Kidney glomerular epithelial cell (primary cell): ENCODE measurements around the gene ACP4.

ENCODE experiments used
- DNase-seq: peaks from one replicate; lab custom pipeline; 2025; lab: John Stamatoyannopoulos, UW

The ACP4 gene

DNA sequence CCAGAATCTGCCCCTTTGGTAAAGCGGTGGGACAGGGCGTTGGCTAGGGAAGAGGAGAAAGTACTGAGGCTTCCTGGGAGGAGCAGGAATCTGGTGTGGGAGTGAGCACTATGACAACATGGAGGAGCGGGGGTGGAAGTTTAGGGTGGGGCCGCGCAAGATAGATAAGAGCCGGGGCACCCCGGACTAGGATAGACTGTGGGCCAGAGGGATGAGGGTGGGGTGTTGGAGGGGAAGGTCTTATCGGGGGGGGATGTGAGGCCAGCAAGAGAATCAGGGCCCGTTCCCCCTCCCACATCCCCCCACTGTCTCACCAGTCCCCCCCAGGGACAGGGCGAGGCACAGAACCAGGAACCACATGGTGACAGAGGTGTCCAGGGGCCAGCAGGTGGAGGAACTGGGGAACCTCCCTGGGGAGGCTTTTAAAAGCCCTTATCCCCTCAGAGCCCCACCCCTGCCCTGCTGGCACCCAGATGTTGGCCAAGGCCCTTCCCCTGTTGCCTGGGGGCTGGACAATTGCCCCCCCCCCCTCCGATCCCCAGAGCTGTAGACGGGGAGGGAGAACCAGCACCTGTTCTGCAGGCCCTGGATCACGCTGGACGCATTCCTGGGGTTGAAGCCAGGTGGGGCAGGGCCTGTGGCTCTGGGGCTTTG is 33.3 kb downstream of the ACP4 start, which contains the start of gene KLK1:
TSS of gene KLK1 (minus strand) at position 399 of the 654 bp plus-strand sequence. CDS start at position 360, 39 bp downstream.
- DNase-seq = no peak

DNA sequence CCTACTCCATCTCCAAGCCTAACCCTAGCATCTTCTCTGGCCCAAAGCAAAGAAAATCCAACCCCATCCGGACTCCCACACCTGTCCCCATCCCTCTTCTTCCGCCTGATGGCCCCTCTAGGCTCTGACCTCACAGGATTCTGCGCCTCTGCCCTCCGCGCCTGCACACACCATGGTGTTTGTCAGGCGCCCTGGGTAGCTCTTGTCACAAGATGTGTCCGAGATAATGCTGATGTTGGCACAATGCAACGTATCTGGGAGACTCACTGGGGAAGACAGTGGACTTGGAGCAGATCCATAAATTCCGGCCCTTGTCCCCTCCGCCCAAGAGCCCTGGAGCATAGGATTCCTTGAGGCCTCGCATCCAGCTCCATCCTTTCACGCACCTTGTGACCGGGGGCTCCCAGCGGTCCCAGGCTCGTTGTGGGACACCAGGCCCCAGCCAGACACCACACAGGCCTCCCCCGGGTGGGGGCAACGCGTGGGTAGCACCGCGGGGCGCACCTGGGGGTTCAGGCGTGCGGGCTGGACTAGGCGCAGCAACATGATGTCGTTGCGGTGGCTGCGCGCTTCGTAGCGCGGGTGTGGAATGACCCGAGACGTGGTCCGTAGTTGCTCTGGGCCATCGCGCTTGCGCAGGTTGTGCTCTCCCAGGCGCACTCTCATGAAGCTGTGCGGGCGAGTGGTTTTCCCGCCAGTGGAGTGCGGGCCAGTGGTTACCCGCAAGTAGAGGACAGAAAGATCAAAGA is 36.5 kb downstream of the ACP4 start:
- no peak for DNase-seq

DNA sequence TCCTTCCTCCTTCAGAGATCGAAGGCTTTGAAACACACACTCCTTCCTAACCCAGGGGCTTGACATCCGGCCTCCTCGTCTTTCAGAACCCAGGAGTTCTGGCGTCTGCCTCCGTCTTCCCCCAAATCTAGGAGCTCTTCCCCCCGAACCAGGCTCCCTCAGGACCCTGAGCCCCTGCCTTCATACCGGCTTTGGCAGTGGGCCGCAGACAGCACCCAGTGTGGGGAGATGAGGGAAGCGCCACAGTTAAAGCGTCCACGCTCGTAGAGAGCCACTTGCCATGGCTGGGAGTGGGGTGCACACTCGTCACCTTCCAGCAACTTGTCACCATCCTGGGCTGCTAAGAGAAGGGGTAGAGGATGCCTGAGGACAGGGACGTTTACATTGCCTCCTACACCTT is 37.3 kb downstream of the ACP4 start:
- DNase-seq = no peak

DNA sequence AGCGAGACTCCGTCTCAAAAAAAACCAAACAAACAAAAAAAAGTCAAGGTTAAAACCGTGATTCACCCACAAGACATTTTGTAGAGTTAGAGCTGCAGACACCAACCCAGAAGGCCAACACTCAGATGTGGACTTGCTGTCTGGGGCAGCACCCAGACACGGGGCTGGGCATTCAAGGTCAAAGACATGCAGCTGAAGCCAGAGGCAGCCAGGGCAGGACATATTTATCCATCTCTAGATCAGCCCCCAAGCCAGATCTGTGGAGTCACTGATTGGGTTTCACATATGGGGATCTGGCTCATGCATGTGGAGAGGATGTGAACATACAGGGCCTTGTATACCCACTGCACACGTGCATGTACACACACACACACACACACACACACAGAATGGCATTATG is 39.6 kb downstream of the ACP4 start:
- DNase-seq = no peak

DNA sequence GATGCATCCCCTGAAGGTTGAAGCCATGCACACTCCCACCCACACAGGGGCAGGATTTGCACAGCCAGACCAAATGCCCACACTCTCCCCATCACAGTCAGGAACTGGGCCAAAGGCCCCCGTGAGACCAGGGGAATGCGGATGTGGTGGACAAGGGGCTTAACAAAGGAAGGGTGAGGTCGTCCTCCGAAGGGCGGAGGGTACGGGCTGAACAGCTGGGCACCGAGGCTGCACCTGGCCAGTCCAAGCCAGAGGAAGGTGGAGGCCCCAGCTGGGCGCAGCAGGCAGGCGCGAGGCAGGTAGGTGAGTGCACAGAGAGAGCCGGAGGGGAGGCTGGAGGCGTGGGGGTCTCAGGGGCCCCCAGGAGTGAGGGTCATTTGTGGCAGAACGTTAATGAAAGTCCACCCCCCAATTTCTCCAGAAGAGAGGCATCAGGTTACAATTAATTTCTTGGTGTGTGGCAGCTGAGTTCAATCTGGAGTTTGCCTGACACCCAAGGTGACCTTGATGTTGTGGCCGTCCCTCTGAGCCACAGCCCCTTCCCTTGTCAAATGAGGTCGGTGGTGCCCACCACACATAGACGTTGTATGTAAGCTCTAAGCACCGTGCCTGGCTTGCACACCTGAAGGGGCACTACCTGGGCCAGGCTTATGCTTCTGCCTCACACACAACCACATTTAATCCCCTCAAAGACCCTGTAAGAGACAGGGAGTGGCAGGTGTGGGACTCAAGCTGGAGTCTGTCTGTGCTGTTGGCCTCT is 40.2 kb downstream of the ACP4 start:
- no peak for DNase-seq

DNA sequence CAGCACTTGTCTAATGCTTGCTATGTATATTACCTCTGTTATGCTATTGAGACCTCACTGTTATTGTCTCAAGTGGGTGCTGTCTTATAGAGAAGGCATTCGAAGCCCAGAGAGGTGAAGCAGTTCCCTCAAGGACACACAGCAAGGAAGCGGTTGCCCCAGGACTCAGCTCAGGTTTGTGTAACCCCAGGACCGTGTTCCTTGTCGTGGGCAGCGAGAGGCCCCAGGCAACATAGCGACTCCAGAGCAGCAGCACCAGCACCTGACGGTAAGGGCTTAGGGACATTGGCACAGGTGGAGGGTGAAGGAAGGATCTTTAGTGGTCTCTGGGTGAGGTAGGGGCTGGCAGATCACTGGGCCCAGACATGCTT is 40.8 kb downstream of the ACP4 start:
- DNase-seq = no peak

DNA sequence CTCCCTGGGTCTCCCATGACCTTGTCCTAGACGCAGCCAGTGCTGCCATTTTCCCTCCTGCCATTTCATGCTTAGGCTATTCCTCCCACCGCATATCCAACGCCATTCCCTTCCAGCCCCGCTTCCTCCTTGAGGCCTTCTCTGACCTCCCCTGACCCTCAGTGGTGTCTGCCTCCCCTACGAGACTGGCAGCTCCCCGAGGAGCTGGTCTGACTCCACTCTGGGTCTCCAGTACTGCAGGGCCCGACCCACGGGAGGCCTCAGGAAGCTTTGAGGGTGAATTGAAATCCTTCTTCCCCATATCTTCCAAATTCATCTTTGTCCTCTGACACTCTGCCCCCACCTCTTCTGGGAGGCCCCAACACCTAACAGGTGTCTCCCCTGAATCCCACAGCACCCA is 42.5 kb downstream of the ACP4 start:
- DNase-seq = no peak

DNA sequence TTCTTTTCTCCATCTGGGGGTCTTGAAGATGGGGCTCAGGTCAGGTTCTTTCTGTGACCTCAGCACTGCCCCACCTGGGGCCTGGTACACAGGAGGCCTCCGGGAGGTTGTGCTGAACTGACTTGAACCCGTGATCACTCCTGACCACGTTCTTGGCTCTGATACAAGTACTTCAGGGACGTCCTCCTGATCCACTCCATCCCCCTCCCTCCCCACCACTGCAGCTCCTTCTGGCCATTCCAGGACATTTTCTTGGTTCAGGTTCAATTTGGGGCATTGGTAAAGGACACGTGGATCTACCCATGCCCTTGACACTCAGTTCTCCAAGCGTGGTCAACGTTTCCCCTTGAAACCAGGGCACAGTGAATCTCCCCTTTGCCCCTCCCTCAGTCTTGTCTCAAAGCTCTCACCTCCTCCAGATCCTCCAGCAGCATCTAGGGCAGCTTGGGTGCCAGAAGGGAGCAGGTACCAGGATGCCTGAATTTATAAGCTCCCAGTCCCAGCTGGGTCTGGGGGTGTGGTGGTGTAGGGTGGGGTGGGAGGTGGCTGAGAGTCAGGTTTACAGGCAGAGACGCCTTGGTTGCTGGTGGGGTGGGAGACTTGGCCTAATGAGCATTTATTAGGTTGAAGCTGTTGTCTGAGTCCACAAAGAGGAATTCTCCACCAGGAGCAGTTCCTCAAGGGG is 43.0 kb downstream of the ACP4 start, which contains the start of gene KLK15:
TSS of gene KLK15 (minus strand) at position 458 of the 685 bp plus-strand sequence. CDS start 2,082 bp downstream, outside the sequence.
- no peak for DNase-seq

DNA sequence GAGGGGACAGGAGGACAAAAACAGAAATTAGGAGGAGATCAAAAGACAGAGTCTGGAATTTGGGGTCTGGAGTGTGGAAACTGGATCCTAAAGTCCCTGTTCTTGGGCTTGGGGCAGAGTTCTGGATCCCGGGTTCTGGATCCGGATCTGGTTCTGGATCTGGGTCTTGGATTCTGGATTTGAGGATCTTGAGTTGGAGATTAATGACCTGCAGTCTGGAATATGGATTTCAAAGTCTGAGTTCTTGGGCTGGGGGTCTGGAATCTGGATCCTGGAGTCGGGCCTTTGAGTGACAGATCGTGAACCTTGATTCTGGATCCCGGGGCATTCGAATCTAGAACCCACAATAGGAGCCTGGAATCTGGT is 43.6 kb downstream of the ACP4 start:
- DNase-seq = no peak

DNA sequence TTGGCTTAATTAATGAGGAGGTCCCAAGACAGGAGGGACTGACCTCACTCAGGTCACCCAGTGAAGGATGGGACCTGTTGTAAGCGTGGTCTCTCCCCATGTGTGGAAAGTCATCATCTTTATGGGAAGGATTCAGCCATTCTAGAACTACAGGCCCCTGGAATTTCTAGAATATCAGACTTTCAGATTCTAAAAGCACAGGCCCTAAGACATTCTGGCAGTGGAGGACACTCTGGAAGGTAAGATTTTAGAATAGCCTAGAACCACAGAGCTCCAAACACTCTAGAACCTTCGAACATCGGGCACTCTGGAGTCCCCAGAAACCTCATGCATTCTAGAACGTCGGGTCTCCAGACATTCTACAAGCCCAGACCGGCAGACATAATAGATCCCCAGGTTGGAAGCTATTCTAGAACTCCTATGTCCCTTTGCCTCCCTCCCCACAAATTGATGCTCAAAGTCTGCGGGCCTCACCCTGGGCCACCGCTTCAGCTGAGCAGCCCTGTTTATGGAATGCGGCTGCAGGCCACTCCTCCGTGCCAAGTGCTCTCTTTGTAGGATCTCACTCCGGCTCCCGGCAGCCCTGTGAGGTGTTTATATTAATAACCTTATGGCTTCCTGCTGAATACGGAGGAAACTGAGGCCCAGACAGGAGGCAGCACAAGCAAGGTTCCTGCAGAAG is 45.0 kb downstream of the ACP4 start:
- no peak for DNase-seq

DNA sequence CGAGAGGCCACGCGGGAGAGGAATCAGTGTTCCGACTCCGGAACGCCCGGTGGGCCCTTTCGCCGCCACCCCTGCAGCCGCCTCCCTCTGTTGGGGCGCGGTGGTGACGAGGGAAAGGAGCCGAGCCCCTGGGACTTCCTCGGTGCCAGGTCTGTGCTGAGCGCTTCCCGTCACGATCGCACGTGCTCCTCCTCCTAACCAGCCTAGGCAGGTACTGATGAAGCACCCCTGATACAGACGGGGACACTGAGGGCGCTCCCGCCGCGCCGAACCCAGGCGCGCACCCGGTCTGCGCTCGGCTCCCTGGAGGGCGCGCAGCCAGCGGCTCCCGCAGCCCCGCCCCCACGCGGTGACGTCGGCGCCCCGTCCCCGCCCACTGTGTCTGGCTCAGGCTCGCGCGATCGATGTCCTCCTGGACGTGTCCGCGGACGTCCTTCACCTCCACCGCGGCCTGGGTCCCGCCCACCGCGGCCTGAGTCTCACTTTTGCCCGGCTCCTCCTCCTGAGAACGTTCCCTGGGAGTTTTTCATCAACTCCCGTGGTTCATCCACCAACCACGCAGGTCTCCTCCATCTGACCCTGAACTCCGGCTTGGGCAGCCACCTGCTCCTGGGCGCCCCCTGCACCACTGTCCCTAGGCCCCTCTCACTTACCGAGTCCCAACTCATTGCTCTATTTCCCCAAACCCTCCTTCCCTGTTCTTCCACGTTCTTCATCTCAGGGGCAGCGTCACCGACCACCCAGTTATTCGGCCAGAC is 45.7 kb downstream of the ACP4 start:
- DNase-seq = peak; percentile 31

DNA sequence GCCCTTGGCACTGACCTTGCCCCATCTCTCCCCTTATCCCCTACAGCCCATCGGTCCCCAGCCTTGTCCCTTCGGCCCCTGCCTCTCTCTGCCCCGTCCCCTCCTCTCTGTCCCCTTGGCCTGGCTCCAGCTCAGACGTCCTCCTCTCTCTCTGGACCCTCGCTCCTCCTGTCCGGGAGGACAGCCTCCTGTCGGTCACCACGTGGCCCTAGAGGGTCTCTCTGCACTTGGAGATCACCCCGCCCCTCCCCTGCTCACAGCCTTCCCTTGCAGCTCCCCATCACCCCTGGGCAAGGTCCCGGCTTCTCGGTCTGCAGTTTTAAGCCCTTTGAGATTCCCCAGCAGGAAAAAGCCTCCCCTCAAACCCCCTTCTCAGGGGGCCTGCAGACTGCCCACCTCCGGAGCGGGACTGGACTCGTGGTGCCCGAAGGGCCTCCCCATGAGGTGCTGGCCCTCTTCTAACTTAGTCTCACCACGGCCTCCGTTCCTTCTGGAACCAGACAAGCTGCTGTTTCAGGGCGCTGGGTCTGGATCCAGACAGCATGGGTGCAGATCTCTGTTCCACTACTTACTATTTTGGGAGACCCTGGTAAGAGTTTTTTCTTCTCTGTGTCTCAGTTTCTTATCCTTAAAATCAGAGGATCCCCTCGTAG is 46.5 kb downstream of the ACP4 start:
- no peak for DNase-seq

DNA sequence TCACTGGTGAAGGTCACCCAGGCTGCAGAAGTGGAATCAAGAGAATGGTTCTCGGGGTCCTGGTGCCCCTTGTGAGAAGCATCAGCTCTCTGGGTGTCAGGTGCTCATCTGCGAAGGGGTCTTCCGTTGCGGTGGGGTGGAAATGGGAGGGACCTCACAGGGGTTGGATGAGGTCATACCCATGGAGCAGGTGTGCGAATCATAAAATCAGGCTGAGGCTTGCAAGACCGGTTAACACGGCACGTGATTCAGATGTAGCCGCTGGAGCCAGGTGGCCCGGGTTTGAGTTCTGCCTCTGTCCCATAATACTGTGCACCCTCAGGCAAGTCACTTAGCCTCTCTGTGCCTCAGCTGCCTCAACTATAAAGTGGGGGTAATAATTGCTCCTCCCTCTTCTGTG is 47.1 kb downstream of the ACP4 start:
- no peak for DNase-seq

DNA sequence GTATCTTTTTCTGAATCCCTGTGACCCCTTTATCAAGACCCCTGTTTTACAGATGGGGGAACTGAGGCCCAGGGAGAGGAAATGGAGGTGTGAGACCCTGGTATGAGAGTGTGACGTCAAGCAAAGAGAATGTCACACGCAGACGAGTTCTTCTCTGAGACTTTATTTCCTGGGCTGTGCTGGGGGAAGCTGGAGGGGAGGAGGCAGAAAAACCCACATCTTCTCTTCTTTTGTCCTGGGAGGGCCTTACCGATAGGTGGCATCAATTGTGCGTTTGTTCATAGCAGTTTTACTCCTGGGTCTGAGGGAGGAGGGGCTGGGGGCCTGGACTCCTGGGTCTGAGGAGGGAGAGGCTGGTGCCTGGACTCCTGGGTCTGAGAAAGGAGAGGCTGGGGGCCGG is 48.0 kb downstream of the ACP4 start:
- DNase-seq = no peak

DNA sequence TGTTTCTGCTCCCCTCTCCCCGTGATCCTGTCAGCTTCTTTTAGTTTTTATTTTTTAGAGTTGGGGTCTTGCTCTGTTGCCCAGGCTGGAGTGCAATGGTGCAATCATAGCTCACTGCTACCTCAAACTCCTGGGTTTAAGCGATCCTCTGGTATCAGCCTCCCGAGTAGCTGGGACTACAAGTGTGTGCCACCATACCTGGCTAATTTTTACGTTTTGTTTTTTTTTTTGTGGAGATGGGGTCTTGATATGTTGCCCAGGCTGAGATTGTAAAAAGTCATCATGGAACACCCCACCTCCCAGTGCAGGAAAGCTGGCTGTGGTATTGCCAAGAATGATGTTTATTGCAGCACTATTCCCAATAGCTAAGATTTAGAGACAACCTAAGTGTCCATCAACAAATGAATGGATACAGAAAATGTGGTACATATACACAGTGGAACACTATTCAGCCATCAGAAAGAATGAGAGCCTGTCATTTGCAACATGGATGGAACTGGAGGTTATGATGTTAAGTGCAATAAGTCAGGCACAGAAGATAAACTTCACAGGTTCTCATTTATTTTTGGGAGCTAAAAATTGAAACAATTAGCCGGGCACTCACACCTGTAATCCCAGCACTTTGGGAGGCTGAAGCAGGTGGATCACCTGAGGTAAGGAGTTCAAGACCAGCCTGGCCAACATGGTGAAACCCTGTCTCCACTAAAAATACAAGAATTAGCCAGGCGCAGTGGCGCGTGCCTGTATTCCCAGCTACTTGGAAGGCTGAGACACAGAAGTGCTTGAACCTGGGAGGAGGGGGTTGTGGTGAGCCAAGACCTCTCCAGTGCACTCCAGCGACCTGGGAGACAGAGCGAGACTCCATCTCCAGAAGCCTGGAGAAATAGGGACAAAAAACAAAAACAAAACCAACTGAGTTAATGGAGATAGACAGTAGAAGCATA is 49.8 kb downstream of the ACP4 start:
- no peak for DNase-seq

DNA sequence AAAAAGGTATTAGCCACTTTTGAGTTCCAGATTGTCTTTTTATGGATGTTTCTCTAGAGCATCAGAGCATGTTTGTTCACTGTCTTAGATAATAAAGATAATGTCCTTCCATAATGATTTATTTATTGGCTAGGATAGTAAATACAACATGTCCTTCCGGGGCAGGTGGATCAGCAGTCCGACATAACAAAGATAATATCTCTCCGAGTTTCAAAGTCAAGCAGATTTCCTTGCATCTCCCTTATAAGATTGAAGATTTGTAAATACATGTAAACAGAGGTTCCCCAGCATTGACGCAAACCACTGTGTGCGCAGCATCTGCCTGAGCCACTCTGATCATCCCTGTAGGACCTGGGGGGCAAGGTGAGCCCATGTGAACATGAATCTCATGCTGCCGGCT is 51.9 kb downstream of the ACP4 start:
- DNase-seq = no peak

DNA sequence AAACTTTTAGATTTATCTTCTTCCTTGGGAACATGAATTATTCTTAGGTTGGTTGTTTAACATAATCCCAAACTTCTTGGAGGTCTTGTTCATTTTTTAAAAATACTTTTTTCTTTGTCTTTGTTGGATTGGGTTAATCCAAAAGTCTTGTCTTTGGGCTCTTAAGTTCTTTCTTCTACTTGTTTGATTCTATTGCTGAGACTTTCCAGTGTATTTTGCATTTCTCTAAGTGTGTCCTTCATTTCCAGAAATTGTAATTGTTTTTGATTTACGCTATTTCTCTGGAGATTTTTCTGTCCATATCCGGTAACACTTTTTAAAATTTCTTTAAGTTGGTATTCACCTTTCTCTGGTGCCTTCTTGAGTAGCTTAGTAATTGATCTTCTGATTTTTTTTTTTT is 53.0 kb downstream of the ACP4 start:
- no peak for DNase-seq

DNA sequence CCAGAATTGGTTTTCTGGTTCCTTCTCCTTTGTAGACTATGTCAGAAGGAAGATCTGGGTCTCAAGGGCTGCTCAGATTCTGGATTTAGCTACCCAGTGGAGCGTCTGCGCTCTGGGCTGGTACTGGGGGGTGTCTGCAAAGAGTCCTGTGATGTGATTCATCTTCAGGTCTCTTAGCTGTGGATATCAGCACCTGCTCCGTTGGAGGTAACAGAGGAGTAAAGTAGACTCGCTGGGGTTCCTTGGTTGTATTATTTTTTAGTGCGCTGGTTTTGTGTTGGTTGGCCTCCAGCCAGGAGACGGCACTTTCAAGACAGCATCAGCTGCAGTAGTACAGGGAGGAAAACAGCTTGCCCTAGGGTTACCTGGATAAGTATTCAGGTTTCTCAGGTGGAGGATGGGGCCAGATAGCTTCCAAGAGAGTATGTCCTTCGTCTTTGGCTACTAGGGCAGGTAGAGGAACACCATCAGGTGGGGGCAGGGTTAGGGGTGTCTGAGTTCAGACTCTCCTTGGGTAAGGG is 53.5 kb downstream of the ACP4 start:
- no peak for DNase-seq

DNA sequence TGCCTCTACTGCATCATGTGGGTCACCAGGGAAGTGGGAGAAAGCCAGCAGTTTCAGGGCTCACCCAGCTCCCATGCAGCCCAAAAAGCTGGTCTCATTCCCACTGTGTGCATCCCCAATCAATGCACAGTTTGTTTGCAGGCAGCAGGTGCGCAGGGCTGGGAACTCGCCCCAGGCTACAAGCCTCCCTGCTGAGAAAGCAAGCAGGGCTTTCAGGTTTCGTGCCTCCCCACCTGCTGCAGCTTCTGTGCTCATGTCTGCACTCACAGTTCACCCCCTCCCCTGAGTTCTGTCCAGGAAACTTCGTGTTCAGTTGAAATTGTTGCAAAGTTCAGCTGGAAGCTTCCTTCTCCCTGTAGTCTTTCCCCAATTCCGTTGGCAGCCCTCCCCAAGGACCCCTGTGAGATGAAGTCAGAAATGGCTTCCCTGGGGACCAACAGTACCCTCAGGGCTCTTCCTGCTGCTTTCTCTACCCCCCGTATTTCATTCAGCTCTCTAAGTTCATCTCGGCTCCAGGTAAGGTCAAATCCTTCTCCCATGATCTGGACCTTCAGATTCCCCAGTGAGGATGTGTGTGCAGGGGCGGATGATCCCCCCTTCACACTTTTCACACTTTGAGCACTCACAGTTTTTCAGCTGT is 54.2 kb downstream of the ACP4 start:
- DNase-seq = no peak
